GM12864 (cell line): ENCODE measurements around the gene GLRA1.

Experiments used
- DNase-seq: peaks from one replicate; pipeline ENCODE4 v3.0.0-alpha.2; 2011; ENCODE audit warnings: low read depth
- H3K4me3 ChIP-seq: 2 replicates; pipeline ENCODE4 v1.5.1; 2011; ENCODE audit warnings: mild to moderate bottlenecking, low read depth, low read length, control low read depth
- TF ChIP-seq, protein P1 (sequence below): IDR thresholded peaks from 2 replicates; pipeline ENCODE4 v1.5.1; 2011; ENCODE audit warnings: low read depth, mild to moderate bottlenecking, moderate library complexity, low read length, control low read depth, inconsistent platforms; ENCODE audit errors: missing control alignments

Gene GLRA1

DNA sequence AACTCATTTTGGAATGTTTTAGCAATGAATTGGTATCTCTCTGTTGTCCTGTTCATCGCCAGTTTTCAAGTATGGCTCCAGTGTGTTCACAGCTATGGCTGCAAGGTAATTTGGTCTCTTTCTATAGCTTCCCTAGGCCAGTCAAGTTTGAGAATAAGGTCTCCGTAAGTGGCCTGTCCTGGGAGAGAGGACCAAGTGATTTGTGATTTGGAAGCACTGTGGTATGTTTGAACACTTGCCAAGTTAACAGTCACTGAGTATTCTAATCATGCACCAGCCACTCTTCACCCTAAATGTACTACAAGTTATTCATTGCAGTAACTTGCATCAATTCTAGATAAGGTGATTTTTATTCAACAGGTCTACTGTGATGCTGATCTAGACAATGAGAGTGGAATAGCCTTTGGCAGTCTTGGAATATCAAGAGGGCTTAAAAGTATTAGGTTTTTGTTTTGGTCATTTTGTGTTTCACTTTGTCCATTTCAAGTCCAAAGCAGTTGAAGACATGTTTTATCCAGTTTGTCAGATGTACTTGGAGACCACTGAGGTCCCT lies 111.8 kb downstream of the GLRA1 start:
- TF ChIP-seq, protein P1, sequence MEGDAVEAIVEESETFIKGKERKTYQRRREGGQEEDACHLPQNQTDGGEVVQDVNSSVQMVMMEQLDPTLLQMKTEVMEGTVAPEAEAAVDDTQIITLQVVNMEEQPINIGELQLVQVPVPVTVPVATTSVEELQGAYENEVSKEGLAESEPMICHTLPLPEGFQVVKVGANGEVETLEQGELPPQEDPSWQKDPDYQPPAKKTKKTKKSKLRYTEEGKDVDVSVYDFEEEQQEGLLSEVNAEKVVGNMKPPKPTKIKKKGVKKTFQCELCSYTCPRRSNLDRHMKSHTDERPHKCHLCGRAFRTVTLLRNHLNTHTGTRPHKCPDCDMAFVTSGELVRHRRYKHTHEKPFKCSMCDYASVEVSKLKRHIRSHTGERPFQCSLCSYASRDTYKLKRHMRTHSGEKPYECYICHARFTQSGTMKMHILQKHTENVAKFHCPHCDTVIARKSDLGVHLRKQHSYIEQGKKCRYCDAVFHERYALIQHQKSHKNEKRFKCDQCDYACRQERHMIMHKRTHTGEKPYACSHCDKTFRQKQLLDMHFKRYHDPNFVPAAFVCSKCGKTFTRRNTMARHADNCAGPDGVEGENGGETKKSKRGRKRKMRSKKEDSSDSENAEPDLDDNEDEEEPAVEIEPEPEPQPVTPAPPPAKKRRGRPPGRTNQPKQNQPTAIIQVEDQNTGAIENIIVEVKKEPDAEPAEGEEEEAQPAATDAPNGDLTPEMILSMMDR, result no peak
- DNase-seq, result no peak
- no peak overlapping the region for H3K4me3 ChIP-seq

DNA sequence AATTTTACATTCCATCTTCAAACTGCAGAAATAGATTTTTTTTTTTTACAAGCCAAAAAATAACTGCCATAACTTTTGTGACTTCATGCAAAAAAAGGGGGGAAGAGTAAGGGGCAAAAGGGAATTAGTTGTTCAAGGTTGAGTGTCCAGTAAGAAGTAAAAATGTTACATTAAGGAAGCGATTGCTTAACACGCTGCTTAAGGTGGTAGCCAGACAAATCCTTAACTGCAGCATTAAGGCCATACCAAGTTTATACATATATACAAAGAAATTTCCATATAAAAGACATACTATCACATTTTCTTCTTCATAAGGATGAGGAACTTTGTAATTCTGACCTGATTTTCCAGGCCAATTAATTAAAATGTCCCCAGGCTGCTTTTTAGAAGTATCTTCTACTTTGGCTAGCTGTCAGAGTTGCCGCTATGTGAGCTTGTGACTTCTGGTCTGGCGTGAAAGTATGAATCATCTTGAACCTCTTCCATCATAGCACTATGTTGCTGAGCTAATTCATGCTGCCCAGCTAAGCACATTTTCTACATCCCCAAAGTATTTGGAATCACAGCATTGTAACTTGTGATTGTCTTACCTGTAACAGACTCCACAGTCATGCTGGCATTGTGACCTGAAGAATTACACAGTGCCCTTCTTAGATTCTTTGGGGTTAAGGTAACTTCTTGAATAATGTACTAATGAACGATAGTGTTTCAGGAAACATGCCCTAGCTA lies 112.9 kb downstream of the GLRA1 start:
- TF ChIP-seq, protein P1, result no peak
- DNase-seq, result no peak
- H3K4me3 ChIP-seq, result no peak overlapping the region

DNA sequence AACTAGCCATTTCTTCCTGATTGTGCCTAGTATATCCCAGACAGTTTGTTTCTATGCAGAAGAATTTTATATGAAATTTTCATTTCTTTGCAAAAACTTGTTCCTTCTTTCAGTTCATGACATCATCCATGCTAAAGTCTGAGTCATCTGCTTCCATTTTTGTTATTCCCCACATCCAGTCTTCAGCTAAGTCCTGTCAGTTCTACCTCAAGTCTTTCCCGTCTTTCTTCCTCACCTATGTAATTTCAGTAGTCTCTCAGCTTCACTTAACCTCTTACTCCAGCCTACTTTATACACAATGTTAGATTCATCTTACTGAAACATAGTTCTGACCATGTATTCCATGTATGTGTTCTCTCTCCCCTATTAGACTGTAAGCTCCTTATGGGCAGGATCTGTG lies 113.8 kb downstream of the GLRA1 start:
- TF ChIP-seq, protein P1, result no peak
- no peak for DNase-seq

DNA sequence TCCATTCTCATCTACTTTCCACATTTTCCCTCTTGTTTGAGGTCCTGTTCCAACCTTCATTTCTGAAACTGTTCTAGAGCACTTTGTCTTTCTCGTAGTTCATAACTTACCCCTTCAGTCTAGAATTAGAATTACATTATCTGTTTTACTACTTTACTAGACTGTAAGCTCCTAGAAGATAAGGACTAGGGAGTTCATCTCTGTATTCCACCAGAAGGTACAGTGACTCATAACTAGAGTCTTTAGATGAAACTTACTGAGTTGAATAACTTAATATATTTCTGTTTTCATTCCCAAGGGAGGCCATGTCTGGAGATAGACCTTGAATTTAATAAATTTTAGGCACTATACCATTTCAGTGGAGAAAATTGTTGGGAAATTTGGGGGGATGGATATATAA lies 114.2 kb downstream of the GLRA1 start:
- DNase-seq, result no peak
- no peak overlapping the region for H3K4me3 ChIP-seq
- TF ChIP-seq, protein P1, result no peak

More for the DNA sequence above, 113.8 kb downstream of the GLRA1 start:
- no peak overlapping the region for H3K4me3 ChIP-seq

DNA sequence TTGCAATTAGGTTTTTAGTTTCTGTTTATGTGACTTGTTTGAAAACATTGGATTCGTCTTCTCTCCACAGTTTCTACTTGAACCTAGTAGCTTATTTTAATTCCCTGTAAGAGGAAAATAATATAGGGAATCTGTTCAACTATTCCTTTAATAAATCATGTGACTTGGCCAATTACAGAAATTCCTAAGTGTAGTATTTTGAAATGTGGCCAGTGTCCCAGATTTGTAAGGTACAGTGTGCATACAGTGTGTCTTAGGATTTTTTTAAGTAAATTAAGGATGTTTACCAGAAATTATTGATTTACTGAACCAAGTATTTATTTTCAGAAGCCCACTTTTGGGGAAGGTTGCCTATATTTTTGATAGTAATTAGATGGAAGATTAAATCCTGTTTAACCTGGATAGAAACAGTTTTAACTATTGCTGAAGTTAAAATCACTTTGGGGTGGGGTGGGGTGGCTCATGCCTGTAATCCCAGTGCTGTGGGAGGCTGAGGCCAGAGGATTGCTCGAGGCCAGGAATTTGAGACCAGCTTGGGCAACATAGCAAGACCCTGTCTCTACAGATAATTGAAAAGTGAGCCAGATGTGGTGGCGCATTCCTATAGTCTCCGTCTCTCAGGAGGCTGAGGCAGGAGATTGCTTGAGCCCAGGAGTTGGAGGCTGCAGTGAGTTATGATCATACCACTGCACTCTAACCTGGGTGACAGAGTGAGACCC lies 116.0 kb downstream of the GLRA1 start:
- H3K4me3 ChIP-seq, result no peak overlapping the region
- no peak for DNase-seq
- TF ChIP-seq, protein P1, result no peak

DNA sequence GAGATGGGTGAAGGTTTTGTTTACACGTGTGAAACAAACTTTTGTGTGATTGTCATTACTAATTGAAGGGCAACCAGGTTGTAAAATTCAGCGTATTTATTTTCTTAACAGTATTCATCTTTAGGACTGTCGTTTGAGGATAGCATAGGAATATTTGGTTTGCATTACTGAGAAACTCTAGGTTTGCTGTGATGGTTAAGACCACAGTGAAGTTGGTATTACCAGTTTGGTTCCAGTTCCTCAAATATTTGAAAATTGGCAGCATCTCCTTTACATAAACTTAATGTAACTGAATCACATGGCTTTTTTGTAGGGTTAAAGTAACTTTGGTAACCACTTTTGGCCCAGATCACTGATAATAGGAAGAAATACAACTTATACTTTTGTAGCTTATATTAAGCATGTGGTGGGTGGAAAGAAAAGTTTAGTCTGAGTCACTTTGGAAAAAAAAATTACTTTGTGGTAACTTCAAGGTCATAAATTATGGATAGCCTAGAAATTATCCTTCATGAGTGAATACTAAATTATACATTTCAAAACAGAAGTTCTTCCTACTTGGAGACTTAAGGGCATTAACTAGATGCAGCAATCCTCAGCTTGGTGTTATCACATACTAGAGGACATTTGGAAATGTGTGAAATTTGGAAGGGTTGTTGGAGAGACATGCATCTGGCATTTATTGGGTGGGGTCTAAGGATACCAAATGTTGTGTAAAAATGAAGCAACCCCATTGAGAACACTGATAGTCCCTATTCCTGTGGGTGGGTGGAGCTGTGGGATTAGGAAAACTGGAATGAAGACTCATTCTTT lies 119.0 kb downstream of the GLRA1 start:
- no peak for DNase-seq
- H3K4me3 ChIP-seq, result no peak overlapping the region
- TF ChIP-seq, protein P1, result no peak
